Thoracic aorta (tissue), 2 donors: ENCODE data around the gene STAT4. TPM values are rescaled to one million over a fixed set of nuclear protein-coding genes. Genes with fewer than 3 reads are reported as not detected.

Source experiments
- ATAC-seq: fragments of 150-250 bp; one replicate; pipeline ENCODE4 v1.8.0; 2017; ENCODE audit warnings: low read depth; ENCODE audit not compliant: insufficient number of reproducible peaks, low FRiP score
- DNase-seq: peaks from one replicate; pipeline ENCODE4 v3.0.0-alpha.2; 2020; ENCODE audit warnings: low spot score
- H3K27ac ChIP-seq, 2 donors: fragments of 200-600 bp; sonication (generic); 1 replicate in 1 of 2; 2 replicates in 1 of 2; pipeline ENCODE4 v1.5.1; 2016; ENCODE audit warnings: mild to moderate bottlenecking in 2 of 2, moderate library complexity in 2 of 2
- H3K27me3 ChIP-seq: fragments of 200-600 bp; sonication (generic); replicated peaks from 2 replicates; pipeline ENCODE4 v1.6.0; 2016; ENCODE audit warnings: mild to moderate bottlenecking; ENCODE audit not compliant: insufficient read depth
- H3K36me3 ChIP-seq: fragments of 200-600 bp; sonication (generic); one replicate; pipeline ENCODE4 v1.5.1; 2016
- H3K4me1 ChIP-seq, 2 donors: fragments of 200-600 bp; sonication (generic); 1 replicate in 1 of 2; 2 replicates in 1 of 2; pipeline versions ENCODE4 v1.5.1 to v1.6.0; 2016; ENCODE audit warnings: low read depth in 2 of 2, mild to moderate bottlenecking in 1 of 2; ENCODE audit not compliant: control insufficient read depth in 1 of 2
- H3K4me3 ChIP-seq: fragments of 200-600 bp; sonication (generic); 2 replicates; pipeline ENCODE4 v1.5.1; 2016; ENCODE audit warnings: mild to moderate bottlenecking
- H3K9me3 ChIP-seq: fragments of 200-600 bp; sonication (generic); 2 replicates; pipeline ENCODE4 v1.5.1; 2016
- total RNA-seq, 2 donors: library from RNA; depleted of rRNA; stranded (reverse); fragments of >200 nt; gene quantifications; one replicate each; pipeline versions ENCODE4 v1.1.0 to v1.2.3, GENCODE V29; 2016
- TF ChIP-seq, protein P1 (sequence below): fragments of 200-600 bp; sonication (generic); IDR thresholded peaks from one replicate; pipeline ENCODE4 v1.5.1; 2019; ENCODE audit warnings: antibody characterized with exemption

The STAT4 gene
- total RNA-seq, 2 donors from 2014 or later, result 2.7 to 6.6 TPM

DNA sequence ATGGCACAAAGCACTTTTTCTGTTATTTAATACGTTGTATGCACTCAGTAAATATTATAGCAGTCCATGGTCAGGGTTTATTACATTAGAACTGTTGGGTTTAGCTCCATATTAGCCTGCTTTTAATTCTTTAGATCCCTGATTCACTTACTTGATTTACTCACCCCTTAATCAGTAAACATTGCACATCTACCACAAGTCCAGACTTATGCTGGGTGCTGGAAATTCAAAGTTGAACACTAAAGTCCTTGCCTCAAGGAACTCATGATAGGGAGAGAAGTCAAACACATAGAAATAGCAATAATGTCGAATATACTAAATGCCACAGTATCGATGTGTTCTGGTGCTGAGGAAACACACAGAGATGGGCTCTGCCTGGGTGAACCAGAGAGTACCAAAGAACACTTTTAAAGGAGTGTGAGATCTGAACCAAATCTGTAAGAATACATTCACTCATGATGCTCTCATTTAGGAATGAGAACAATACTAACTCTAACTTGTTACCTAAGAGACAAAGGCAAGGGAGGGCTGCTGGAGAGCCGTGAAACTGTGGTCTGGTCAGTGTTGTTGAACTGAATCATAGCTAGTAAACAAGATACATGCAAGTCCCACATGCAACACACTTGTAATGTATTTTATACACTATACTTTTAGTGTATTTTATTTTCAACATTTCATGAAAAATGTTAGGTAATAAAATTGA lies 4.9 kb downstream of the STAT4 start:
- ATAC-seq, result no peak
- TF ChIP-seq, protein P1, sequence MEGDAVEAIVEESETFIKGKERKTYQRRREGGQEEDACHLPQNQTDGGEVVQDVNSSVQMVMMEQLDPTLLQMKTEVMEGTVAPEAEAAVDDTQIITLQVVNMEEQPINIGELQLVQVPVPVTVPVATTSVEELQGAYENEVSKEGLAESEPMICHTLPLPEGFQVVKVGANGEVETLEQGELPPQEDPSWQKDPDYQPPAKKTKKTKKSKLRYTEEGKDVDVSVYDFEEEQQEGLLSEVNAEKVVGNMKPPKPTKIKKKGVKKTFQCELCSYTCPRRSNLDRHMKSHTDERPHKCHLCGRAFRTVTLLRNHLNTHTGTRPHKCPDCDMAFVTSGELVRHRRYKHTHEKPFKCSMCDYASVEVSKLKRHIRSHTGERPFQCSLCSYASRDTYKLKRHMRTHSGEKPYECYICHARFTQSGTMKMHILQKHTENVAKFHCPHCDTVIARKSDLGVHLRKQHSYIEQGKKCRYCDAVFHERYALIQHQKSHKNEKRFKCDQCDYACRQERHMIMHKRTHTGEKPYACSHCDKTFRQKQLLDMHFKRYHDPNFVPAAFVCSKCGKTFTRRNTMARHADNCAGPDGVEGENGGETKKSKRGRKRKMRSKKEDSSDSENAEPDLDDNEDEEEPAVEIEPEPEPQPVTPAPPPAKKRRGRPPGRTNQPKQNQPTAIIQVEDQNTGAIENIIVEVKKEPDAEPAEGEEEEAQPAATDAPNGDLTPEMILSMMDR, result no peak
- Histone ChIP-seq H3K4me1 (peaks cover 3 to 7% of the 10 kb centered on the region in 2 donors), H3K27me3 (no peaks in the 10 kb centered on the region), H3K9me3 (no peaks in the 10 kb centered on the region), H3K36me3 (no peaks in the 10 kb centered on the region), H3K27ac (no peak overlapping the region), H3K4me3 (no peak overlapping the region)
- DNase-seq, result no peak

DNA sequence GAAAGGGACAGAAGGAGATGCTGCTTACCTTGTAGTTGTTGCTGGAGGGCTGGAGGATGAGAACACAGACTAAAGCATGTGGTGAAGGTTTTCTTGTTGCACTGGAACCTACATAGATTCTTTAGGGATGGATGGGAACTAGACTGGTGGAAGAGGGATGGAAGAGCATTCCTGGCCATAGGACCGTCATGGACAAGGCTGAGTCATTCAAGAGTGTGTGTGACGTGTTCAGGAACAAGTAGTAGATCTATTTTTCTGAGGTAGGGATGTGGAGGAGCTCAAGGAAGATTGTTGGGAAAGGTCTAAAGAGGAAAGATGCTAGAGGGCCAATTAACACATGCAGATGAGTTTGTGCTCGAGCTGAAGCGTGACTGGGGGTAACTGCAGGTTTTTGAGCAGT lies 6.6 kb downstream of the STAT4 start:
- no peaks in the 10 kb centered on the region for H3K9me3 ChIP-seq
- no peak overlapping the region for H3K27ac ChIP-seq
- H3K4me1 ChIP-seq, result no peaks in the 10 kb centered on the region
- TF ChIP-seq, protein P1, result no peak
- no peaks in the 10 kb centered on the region for H3K36me3 ChIP-seq
- DNase-seq (no peak), ATAC-seq (no peak)
- H3K4me3 ChIP-seq, result no peak overlapping the region
- H3K27me3 ChIP-seq, result no peaks in the 10 kb centered on the region

DNA sequence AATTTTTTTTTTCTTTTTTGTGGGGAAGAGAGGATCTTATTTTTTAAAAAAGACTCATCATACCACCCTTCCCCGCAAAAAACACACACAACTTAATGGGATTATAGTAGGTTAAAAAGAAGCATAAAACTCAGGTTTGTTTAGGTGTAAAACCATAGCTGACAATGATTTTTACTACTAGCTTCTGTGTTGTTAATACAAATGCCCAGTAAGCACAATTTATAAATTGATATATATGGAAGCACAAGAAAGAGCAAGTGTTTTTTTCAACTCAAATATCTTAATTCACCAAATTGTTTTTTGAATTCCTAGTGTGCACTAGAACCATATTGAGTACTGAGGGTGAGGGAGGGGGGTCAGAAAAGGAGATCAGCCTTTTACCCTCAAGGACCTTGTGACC lies 7.0 kb downstream of the STAT4 start:
- no peaks in the 10 kb centered on the region for H3K36me3 ChIP-seq
- no peaks in the 10 kb centered on the region for H3K4me1 ChIP-seq
- DNase-seq (no peak), ATAC-seq (no peak)
- TF ChIP-seq, protein P1, result no peak
- no peaks in the 10 kb centered on the region for H3K27me3 ChIP-seq
- H3K4me3 ChIP-seq, result no peak overlapping the region
- H3K9me3 ChIP-seq, result no peaks in the 10 kb centered on the region
- H3K27ac ChIP-seq, result no peak overlapping the region

DNA sequence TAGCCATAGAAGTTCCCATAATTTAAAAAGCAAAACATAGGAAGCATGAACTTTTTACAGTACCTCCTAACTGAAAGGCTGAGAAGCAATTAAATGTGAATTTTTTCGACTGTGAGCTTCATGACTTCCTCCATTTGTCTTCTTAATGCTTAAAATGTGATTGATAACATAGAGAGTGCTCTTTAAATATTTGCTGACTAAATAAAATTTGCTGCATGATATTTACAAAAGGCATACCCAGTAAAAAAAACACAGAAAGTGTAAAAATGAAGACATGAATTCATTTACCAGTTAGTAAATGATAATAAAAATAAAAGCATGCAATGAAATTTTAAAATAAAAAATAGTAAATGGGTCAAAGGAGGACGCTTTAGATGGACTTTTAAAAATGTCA lies 21.9 kb downstream of the STAT4 start:
- ATAC-seq, result no peak
- H3K27me3 ChIP-seq, result no peaks in the 10 kb centered on the region
- no peak for DNase-seq
- TF ChIP-seq, protein P1, result no peak
- no peaks in the 10 kb centered on the region for H3K36me3 ChIP-seq
- no peaks in the 10 kb centered on the region for H3K9me3 ChIP-seq
- H3K4me3 ChIP-seq, result no peak overlapping the region
- H3K27ac ChIP-seq, result no peak overlapping the region
- no peaks in the 10 kb centered on the region for H3K4me1 ChIP-seq

DNA sequence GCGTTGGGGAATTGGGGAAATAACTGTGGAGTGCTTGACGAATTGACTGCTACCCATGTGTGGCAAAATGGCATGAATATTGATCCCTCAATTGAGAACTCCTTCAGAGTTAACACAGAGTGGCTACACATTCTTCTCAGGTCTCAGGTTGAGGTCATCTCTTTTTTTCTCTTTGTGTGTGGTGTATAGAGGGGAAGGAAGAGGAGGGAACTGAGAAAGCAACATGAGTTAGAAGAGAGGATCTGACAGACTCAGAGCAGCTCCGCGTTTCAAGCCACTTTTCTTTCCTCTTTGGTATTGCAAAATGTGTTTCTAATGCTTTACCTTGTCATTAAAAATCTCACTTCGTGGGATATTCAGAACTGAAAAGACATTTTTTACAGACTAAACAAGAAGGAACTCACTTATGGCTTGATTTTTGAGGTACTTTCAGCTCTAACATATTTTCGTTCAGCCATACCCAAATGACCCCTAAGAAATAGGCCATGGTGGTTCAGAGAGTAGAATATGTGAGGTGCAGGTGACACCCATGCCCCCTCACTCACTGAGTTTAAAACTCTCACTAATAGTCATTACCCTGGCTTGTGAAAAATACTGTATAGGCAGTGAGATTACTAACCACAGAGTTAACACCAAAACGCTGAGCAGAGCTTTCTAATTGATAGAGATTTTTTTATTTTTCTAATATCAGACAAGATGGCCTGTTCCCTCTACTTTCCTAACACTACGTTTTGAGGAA lies 22.5 kb downstream of the STAT4 start:
- Histone ChIP-seq H3K36me3 (no peaks in the 10 kb centered on the region), H3K9me3 (no peaks in the 10 kb centered on the region), H3K27me3 (no peaks in the 10 kb centered on the region), H3K4me3 (no peak overlapping the region), H3K4me1 (no peaks in the 10 kb centered on the region), H3K27ac (no peak overlapping the region)
- no peak for ATAC-seq
- TF ChIP-seq, protein P1, result no peak
- DNase-seq, result no peak
